Thymus (tissue), 11 donors: ENCODE measurements around the gene C19orf73. TPM values are rescaled to one million over a fixed set of nuclear protein-coding genes. Genes with fewer than 3 reads are reported as not detected.
A peak's percentile ranks its signal among the peaks of the same experiment; 100 is the strongest.

Source experiments
- DNase-seq, 9 donors: peaks; one replicate each; pipeline ENCODE4 v3.0.0-alpha.2; 2013; ENCODE audit warnings: low spot score in 9 of 9, low read depth in 6 of 9, missing footprints in 1 of 9
- H3K27ac ChIP-seq, 2 donors: one replicate each; pipeline ENCODE4 v1.5.1; 2013; ENCODE audit warnings: control low read depth in 1 of 2, low read depth in 1 of 2, low read length in 1 of 2, mild to moderate bottlenecking in 1 of 2, moderate library complexity in 1 of 2
- H3K27me3 ChIP-seq, 2 donors: one replicate each; pipeline ENCODE4 v1.5.1; 2013; ENCODE audit warnings: low read length in 1 of 2; ENCODE audit not compliant: control insufficient read depth in 2 of 2, insufficient read depth in 1 of 2
- H3K36me3 ChIP-seq, 2 donors: one replicate each; pipeline ENCODE4 v1.5.1; 2013; ENCODE audit warnings: low read length in 1 of 2, mild to moderate bottlenecking in 1 of 2, moderate library complexity in 1 of 2; ENCODE audit not compliant: control insufficient read depth in 2 of 2, insufficient read depth in 2 of 2
- H3K4me1 ChIP-seq, 2 donors: one replicate each; pipeline ENCODE4 v1.5.1; 2013; ENCODE audit warnings: low read length in 2 of 2; ENCODE audit not compliant: control insufficient read depth in 2 of 2, insufficient read depth in 2 of 2
- H3K4me3 ChIP-seq, 2 donors: one replicate each; pipeline ENCODE4 v1.5.1; 2013; ENCODE audit warnings: low read length in 2 of 2, control low read depth in 1 of 2, mild to moderate bottlenecking in 1 of 2
- H3K9me3 ChIP-seq, 2 donors: one replicate each; pipeline ENCODE4 v1.5.1; 2013; ENCODE audit warnings: low read length in 1 of 2, mild to moderate bottlenecking in 1 of 2; ENCODE audit not compliant: control insufficient read depth in 2 of 2, insufficient read depth in 1 of 2
- WGBS: extraction: QIAGEN DNeasy Blood & Tissue Kit; methylation state at CpG from one replicate; pipeline ENCODE4 v1.1.7; 2013; 5-methylcytosine and 5-hydroxymethylcytosine counted together
- polyA plus RNA-seq: library from polyadenylated mRNA; stranded (reverse); fragments of 200-250 nt; gene quantifications from one replicate; pipeline ENCODE4 v1.2.3, GENCODE V29; 2013
- total RNA-seq: library from RNA; stranded (reverse); fragments of 120-200 nt; gene quantifications from one replicate; pipeline ENCODE4 v1.2.4, GENCODE V29; 2013
- donor health status: healthy.

C19orf73 gene
- total and polyA plus RNA-seq, 2 donors = 2.7 to 4.0 TPM

GRCh38 chr19:49109569-49110233 lies 9.2 kb downstream of the C19orf73 start:
- Histone ChIP-seq H3K4me3 (no peak overlapping the region), H3K4me1 (peaks cover 6 to 9% of the 10 kb centered on the region in 2 donors), H3K27me3 (peaks cover 0 to 10% of the 10 kb centered on the region in 2 donors), H3K36me3 (peaks cover 45 to 52% of the 10 kb centered on the region in 2 donors), H3K9me3 (no peaks in the 10 kb centered on the region), H3K27ac (no peak overlapping the region)
- WGBS = 98% methylated on average over 8 of the region's 8 CpGs
- no peak for DNase-seq

- Histone ChIP-seq H3K36me3 (peaks cover 52 to 59% of the 10 kb centered on the region in 2 donors), H3K9me3 (no peaks in the 10 kb centered on the region), H3K27me3 (peaks cover 0 to 8% of the 10 kb centered on the region in 2 donors), H3K27ac (no peak overlapping the region), H3K4me1 (peaks cover 5 to 8% of the 10 kb centered on the region in 2 donors), H3K4me3 (no peak overlapping the region)
- DNase-seq = no peak
- 97% methylated on average over 5 of the region's 5 CpGs for WGBS
Measured at GRCh38 chr19:49109051-49109450, 9.9 kb downstream of the C19orf73 start.

- Histone ChIP-seq H3K27ac (no peak overlapping the region), H3K36me3 (peaks cover 64 to 70% of the 10 kb centered on the region in 2 donors), H3K4me3 (no peak overlapping the region), H3K4me1 (peaks cover 0 to 4% of the 10 kb centered on the region in 2 donors), H3K9me3 (no peaks in the 10 kb centered on the region), H3K27me3 (no peaks in the 10 kb centered on the region)
- 98% methylated on average over 93 of the region's 93 CpGs for WGBS
- DNase-seq = no peak
Measured at GRCh38 chr19:49107625-49108459, 11.1 kb downstream of the C19orf73 start.

- Histone ChIP-seq H3K4me3 (no peak overlapping the region), H3K9me3 (no peaks in the 10 kb centered on the region), H3K4me1 (peaks cover 0 to 4% of the 10 kb centered on the region in 2 donors), H3K27me3 (no peaks in the 10 kb centered on the region), H3K36me3 (peaks cover 76 to 80% of the 10 kb centered on the region in 2 donors), H3K27ac (no peak overlapping the region)
- 81% methylated on average over 12 of the region's 12 CpGs for whole genome bisulfite sequencing
- DNase-seq = peak in 2 of 9 donors; percentile 61 to 64
Measured at GRCh38 chr19:49106648-49107135, 12.3 kb downstream of the C19orf73 start.

- Histone ChIP-seq H3K4me3 (no peak overlapping the region), H3K27me3 (no peaks in the 10 kb centered on the region), H3K36me3 (peaks cover 95 to 99% of the 10 kb centered on the region in 2 donors), H3K27ac (no peak overlapping the region), H3K9me3 (no peaks in the 10 kb centered on the region), H3K4me1 (peaks cover 0 to 4% of the 10 kb centered on the region in 2 donors)
- DNase-seq = no peak
- WGBS = 93% methylated on average over 30 of the region's 30 CpGs
Measured at GRCh38 chr19:49104229-49104864, 14.6 kb downstream of the C19orf73 start.

- peaks cover 95 to 100% of the 10 kb centered on the region in 2 donors for H3K36me3 ChIP-seq
Measured at GRCh38 chr19:49103331-49104085, 15.4 kb downstream of the C19orf73 start.

GRCh38 chr19:49102303-49102702 lies 16.6 kb downstream of the C19orf73 start:
- Histone ChIP-seq H3K4me3 (no peak overlapping the region), H3K27me3 (no peaks in the 10 kb centered on the region), H3K4me1 (peaks cover 0 to 14% of the 10 kb centered on the region in 2 donors), H3K9me3 (peaks cover 0 to 3% of the 10 kb centered on the region in 2 donors), H3K36me3 (peaks cover 95 to 96% of the 10 kb centered on the region in 2 donors), H3K27ac (no peak overlapping the region)
- DNase-seq = no peak
- WGBS = 97% methylated on average over 12 of the region's 12 CpGs

More at GRCh38 chr19:49103331-49104085, 15.4 kb downstream of the C19orf73 start:
- Histone ChIP-seq H3K27ac (no peak overlapping the region), H3K9me3 (no peaks in the 10 kb centered on the region), H3K27me3 (no peaks in the 10 kb centered on the region), H3K4me1 (peaks cover 0 to 4% of the 10 kb centered on the region in 2 donors), H3K4me3 (no peak overlapping the region)
- DNase-seq = no peak
- 93% methylated on average over 33 of the region's 33 CpGs for WGBS

GRCh38 chr19:49101160-49101559 lies 17.8 kb downstream of the C19orf73 start:
- WGBS = 96% methylated on average over 12 of the region's 12 CpGs
- H3K27me3 ChIP-seq = no peaks in the 10 kb centered on the region
- H3K36me3 ChIP-seq = peaks cover 89 to 93% of the 10 kb centered on the region in 2 donors
- H3K9me3 ChIP-seq = peaks cover 0 to 3% of the 10 kb centered on the region in 2 donors
- DNase-seq = no peak
- peaks cover 0 to 15% of the 10 kb centered on the region in 2 donors for H3K4me1 ChIP-seq
- no peak overlapping the region for H3K27ac ChIP-seq
- H3K4me3 ChIP-seq = no peak overlapping the region
